ENCODE measurements around the gene PPP1R2. TPM values are rescaled to one million over a fixed set of nuclear protein-coding genes. Genes with fewer than 3 reads are reported as not detected.

The PPP1R2 gene
- total and polyA plus RNA-seq, 2 of the 13 experiments (the other 11 are each of a cell fraction or from before 2014, with no cell fraction given), result 36.5 to 86.5 TPM

GRCh38 chr3:195550723-195551122 is 7.6 kb upstream of the PPP1R2 start (continued):
- TF ChIP-seq ZNF704 (CRISPR knock-in tag; IDR thresholded peaks at IDR 0.05; ENCODE audit: borderline replicate concordance) (no peak), THAP8 (CRISPR knock-in tag; IDR thresholded peaks at IDR 0.05; ENCODE audit: borderline replicate concordance) (no peak), IKZF5 (CRISPR knock-in tag; IDR thresholded peaks at IDR 0.05) (no peak), ZNF331 (CRISPR knock-in tag; IDR thresholded peaks at IDR 0.05) (0 out of 2 replicates have a peak, but pooled peaks have one; percentile 32), ZNF792 (CRISPR knock-in tag; IDR thresholded peaks at IDR 0.05) (no peak), KAT8 (CRISPR knock-in tag; IDR thresholded peaks at IDR 0.05) (peak; percentile 27; the same call in 1 of the 2 replicates), ZNF552 (CRISPR knock-in tag; IDR thresholded peaks at IDR 0.05; ENCODE audit: borderline replicate concordance) (no peak), ATF7 (IDR thresholded peaks at IDR 0.05) (no peak), ATF7 (CRISPR knock-in tag; IDR thresholded peaks at IDR 0.05) (no peak), RXRA (CRISPR knock-in tag; IDR thresholded peaks at IDR 0.05) (no peak), ZNF761 (CRISPR knock-in tag; conservative IDR thresholded peaks at IDR 0.05) (0 out of 2 replicates have a peak, but pooled peaks have one; percentile 36), ZZZ3 (CRISPR knock-in tag; IDR thresholded peaks at IDR 0.05; ENCODE audit: borderline replicate concordance) (no peak), KDM2A (CRISPR knock-in tag; IDR thresholded peaks at IDR 0.05; ENCODE audit: borderline replicate concordance, low read depth) (no peak), LBX2 (CRISPR knock-in tag; IDR thresholded peaks at IDR 0.05; ENCODE audit: borderline replicate concordance) (no peak), FUBP1 (CRISPR knock-in tag; IDR thresholded peaks at IDR 0.05; ENCODE audit: borderline replicate concordance) (no peak), RARA (CRISPR knock-in tag; IDR thresholded peaks at IDR 0.05) (peak; percentile 37), SKIL (CRISPR knock-in tag; IDR thresholded peaks at IDR 0.05; ENCODE audit: borderline replicate concordance) (no peak), ZNF446 (CRISPR knock-in tag; IDR thresholded peaks at IDR 0.05) (no peak), HES4 (CRISPR knock-in tag; IDR thresholded peaks at IDR 0.05; ENCODE audit: borderline replicate concordance) (no peak), HDAC2 (CRISPR knock-in tag; IDR thresholded peaks at IDR 0.05) (no peak), EHMT2 (IDR thresholded peaks at IDR 0.05; ENCODE audit: borderline replicate concordance, low read depth, low read length) (no peak), ZNF772 (CRISPR knock-in tag; IDR thresholded peaks at IDR 0.05) (no peak), NR2F2 (IDR thresholded peaks at IDR 0.05; ENCODE audit: borderline replicate concordance, low read depth) (no peak), ZNF138 (CRISPR knock-in tag; IDR thresholded peaks at IDR 0.05; ENCODE audit: low read depth) (no peak)
